Stimulated activated CD8-positive, alpha-beta memory T cell treated with anti-CD3 and anti-CD28 coated beads, Interleukin-7, amount 100 ng/mL, for 48 hours (primary cell): ENCODE data around the gene F10.

ENCODE experiments used
- DNase-seq, 2 donors: peaks; one replicate each; pipeline ENCODE4 v3.0.0-alpha.2; 2020; ENCODE audit warnings: low read depth in 1 of 2; ENCODE audit errors: extremely low read depth in 1 of 2

The F10 gene

DNA sequence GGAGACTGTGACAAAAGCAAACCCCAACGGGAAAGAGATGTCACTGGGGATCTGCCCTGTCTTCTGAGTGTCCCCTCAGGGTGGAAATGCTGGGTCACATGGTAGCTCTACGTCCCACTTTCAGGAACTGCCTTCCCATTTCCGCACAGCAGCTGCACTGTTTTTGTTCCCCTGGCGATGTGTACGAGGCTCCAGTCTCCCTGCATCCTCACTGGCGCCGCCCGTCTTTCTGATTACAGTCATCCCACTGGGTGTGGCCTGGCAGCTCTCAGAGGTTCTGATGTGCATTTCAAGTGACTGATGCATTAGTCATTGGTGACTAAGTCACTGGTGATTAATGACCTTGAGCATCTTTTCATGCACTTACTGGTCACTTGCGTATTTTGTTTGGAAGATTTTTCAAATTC lies 64.7 kb downstream of the F10 start:
- peak in 1 of 2 donors; percentile 71 for DNase-seq

DNA sequence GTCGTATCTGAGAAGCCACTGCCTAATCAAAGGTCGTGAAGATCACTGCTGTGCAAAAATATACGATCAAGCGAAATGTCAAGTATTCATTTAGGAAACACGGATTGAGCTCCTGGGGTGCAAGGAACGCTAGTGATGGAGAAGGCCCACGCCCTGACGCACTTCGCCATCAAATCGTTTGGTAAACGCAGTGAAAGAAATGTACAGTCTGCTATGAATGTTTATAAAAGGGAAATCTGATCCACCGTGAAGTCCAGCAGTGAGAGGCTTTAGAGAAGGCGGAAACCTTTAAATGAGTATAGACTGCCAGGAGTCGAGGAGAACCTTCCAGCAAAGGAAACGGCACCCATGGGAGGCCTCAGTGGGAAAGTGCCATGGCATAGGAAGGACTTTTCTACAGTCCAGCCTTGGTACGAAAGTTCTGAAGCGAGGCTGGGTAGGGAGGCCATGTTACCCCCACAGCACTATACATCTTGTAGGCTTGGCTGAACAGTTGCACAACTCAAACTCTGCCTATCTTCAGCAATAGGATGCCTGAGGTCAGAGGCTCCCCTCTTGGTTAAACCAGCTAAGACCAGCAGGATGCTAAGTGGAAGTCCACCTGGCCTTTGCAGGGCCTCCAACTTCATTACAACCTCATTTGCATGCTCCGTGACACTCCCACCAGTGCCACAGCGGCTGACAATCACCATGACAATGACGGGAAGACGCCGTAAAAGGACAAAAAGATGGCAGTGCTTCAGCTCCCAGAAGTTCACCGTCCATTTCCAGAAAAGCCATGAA lies 65.5 kb downstream of the F10 start:
- DNase-seq = no peak

DNA sequence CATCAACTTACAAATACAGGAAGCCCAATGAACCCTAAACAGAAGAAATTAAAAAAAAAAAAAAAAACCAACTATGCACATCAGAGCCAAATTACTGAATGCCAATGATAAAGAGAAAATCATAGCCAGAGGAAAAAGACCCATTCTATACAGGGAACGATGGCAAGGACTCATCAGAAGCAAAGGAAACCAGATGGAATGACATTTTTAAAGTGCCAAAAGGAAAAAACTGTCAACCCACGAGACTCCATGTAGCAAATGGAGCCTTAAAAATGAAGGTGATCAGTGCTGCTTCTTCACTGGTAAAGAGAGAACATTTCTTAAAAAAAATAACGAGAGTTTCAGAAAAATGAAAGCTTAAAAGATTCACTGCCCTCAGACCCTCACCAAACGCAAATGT lies 67.6 kb downstream of the F10 start:
- DNase-seq = no peak

DNA sequence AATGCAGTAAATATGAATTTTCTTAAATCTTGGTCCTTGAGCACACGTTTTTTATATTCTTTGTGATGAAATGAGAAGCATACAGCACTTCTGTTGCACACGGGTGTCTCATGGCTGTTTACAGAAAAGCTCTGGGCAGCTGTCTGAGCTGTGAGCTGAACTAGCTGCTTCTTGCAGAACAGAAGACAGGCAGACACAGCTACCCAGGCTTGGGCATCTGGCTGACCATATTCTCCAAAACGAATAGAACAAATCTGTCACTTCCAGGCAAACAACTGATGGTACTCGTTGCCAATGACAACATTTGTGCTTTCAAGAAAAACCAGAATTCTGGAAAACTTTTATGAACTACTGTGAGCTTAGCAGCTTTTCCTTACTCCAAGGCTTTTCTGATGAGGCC lies 69.7 kb downstream of the F10 start:
- DNase-seq = no peak

DNA sequence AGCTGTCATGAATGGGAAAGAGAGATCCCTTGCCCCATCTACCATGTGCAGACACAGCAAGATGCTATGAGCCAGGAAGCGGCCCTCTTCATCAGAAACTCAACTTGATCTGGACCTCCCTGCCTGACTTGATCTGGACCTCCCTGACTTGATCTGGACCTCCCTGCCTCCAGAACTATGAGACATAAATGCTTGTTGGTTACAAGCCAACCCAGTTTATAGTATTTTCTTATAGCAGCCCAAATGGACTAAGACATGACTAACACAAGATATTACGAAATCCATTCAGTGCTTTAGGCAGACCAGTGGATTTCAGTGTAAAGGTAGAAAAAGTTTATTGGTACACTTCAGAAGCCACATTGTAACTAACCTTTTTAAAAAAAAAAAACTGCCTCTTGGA lies 70.3 kb downstream of the F10 start:
- DNase-seq = no peak

DNA sequence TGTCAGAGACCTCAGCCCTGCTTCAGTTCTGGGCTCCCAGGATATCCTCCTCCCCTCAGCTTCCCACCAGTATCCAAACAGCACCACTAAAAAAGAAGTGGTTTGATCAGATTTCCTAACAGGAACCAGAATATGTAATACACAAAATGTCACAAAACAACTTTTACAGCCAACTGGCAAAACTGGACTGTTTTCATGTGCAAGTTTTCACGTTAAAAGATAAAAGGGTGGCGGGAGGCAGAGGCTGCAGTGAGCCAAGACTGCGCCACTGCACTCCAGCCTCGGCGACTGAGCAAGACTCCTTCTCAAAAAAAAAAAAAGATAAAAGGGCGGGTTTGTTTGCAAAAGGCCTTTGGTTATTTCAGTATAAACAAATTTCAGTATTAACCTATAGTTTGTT lies 72.8 kb downstream of the F10 start:
- DNase-seq = no peak

DNA sequence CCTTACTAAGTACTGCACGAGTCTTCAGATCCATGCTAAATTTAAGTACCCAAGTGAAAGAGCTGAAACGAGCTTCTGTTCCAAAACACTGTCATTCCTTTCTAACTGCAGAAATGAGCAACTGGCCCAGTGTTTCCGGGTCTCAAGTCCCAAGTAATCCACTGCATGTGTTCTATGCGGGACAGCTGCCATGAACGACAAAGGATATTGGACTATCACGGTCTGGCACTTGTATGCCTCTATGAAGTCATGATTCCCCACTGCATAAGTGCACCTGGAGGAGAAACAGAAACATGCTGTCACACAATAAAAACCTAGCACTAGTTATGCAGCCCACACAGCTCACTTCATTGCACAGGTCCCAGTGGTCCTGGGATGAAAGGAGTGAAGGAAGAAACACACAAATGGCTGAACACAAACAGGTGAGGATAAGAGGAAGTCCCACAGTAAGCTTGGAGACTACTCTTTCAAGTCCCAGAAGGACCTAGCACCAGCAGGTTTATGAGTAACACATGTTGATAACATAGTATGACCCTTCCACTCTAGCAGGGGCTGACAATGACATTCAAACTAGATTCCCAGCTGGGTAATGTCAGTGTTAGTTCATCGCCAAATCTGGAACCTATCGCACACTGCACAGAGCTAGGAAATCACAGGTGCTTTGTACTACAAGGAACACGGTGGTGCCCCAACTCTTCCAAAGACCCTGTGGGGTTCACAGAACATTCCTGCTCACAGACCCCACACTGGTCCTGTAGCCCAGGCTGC lies 74.6 kb downstream of the F10 start:
- DNase-seq = no peak
